ENCODE measurements around the gene PDIA6.

GRCh38 chr2:10860814-10861325 is 48.3 kb upstream of the PDIA6 start:
- TF ChIP-seq POLR2A (conservative IDR thresholded peaks at IDR 0.05) (no peak), ZNF175 (CRISPR knock-in tag; IDR thresholded peaks at IDR 0.05; ENCODE audit: low read depth) (no peak), NR2C2 (CRISPR knock-in tag; IDR thresholded peaks at IDR 0.05) (no peak), NR2C2 (tag; IDR thresholded peaks at IDR 0.05) (no peak), PTBP1 (IDR thresholded peaks at IDR 0.05; ENCODE audit: low read depth, low read length) (no peak), ZNF696 (CRISPR knock-in tag; conservative IDR thresholded peaks at IDR 0.05) (no peak), SMAD1 (IDR thresholded peaks at IDR 0.05; ENCODE audit: low read depth, low read length, partially characterized antibody) (no peak), EZH2 (IDR thresholded peaks at IDR 0.05; ENCODE audit: borderline replicate concordance, low read depth, low read length) (no peak), ZNF77 (CRISPR knock-in tag; IDR thresholded peaks at IDR 0.05) (no peak), TSC22D4 (tag; IDR thresholded peaks at IDR 0.05) (no peak), NR1H2 (CRISPR knock-in tag; IDR thresholded peaks at IDR 0.05) (no peak), ZBTB40 (IDR thresholded peaks at IDR 0.05) (no peak), ZBTB40 (CRISPR knock-in tag; IDR thresholded peaks at IDR 0.05) (no peak)
- TF ChIP-seq, protein P1, sequence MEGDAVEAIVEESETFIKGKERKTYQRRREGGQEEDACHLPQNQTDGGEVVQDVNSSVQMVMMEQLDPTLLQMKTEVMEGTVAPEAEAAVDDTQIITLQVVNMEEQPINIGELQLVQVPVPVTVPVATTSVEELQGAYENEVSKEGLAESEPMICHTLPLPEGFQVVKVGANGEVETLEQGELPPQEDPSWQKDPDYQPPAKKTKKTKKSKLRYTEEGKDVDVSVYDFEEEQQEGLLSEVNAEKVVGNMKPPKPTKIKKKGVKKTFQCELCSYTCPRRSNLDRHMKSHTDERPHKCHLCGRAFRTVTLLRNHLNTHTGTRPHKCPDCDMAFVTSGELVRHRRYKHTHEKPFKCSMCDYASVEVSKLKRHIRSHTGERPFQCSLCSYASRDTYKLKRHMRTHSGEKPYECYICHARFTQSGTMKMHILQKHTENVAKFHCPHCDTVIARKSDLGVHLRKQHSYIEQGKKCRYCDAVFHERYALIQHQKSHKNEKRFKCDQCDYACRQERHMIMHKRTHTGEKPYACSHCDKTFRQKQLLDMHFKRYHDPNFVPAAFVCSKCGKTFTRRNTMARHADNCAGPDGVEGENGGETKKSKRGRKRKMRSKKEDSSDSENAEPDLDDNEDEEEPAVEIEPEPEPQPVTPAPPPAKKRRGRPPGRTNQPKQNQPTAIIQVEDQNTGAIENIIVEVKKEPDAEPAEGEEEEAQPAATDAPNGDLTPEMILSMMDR (IDR thresholded peaks at IDR 0.05 in 2 of 3, conservative IDR thresholded peaks at IDR 0.05 in 1 of 3; ENCODE audit: insufficient read depth in 2 of 3, low read depth in 1 of 3, low read length in 3 of 3): no peak

Data from K562 (cell line).